Bronchial epithelial cell (primary cell): ENCODE results near the gene ITPR2. TPM values are rescaled to one million over a fixed set of nuclear protein-coding genes. Genes with fewer than 3 reads are reported as not detected.

ENCODE experiments used
- DNase-seq: peaks from one replicate; pipeline ENCODE4 v3.0.0-alpha.2; 2010; ENCODE audit warnings: low read depth
- FAIRE-seq: peaks from 2 replicates; lab custom pipeline; 2011; peaks lifted over from hg19 to GRCh38; lab: Jason Lieb, UNC
- H3K27me3 ChIP-seq: 2 replicates; pipeline ENCODE4 v1.5.1; 2011; ENCODE audit warnings: low read length; ENCODE audit not compliant: control insufficient read depth, insufficient read depth
- H3K36me3 ChIP-seq: 2 replicates; pipeline ENCODE4 v1.5.1; 2011; ENCODE audit warnings: low read length; ENCODE audit not compliant: control insufficient read depth, insufficient read depth
- H3K4me3 ChIP-seq: 2 replicates; pipeline ENCODE4 v1.5.1; 2011; ENCODE audit warnings: mild to moderate bottlenecking, low read depth, low read length, control low read depth
- total RNA-seq: library from RNA; depleted of rRNA; stranded (reverse); fragments of >200 nt; gene quantifications from 2 replicates; pipeline ENCODE4 v1.2.1, GENCODE V29; 2014
- TF ChIP-seq, protein P1 (sequence below): IDR thresholded peaks from 2 replicates; pipeline ENCODE4 v1.5.1; 2011; ENCODE audit warnings: mild to moderate bottlenecking, moderate library complexity, low read length, control low read depth, inconsistent platforms; ENCODE audit not compliant: insufficient read depth, severe bottlenecking

Gene ITPR2
- total RNA-seq, 1 donor from 2014 or later: 5.8 TPM

GRCh38 chr12:26422839-26423398 lies 410.1 kb downstream of the ITPR2 start:
- Histone ChIP-seq H3K27me3 (no peaks in the 10 kb centered on the region), H3K4me3 (no peak overlapping the region), H3K36me3 (no peaks in the 10 kb centered on the region)
- DNase-seq: no peak
- TF ChIP-seq, protein P1, sequence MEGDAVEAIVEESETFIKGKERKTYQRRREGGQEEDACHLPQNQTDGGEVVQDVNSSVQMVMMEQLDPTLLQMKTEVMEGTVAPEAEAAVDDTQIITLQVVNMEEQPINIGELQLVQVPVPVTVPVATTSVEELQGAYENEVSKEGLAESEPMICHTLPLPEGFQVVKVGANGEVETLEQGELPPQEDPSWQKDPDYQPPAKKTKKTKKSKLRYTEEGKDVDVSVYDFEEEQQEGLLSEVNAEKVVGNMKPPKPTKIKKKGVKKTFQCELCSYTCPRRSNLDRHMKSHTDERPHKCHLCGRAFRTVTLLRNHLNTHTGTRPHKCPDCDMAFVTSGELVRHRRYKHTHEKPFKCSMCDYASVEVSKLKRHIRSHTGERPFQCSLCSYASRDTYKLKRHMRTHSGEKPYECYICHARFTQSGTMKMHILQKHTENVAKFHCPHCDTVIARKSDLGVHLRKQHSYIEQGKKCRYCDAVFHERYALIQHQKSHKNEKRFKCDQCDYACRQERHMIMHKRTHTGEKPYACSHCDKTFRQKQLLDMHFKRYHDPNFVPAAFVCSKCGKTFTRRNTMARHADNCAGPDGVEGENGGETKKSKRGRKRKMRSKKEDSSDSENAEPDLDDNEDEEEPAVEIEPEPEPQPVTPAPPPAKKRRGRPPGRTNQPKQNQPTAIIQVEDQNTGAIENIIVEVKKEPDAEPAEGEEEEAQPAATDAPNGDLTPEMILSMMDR: no peak
- no peak for FAIRE-seq

DNA sequence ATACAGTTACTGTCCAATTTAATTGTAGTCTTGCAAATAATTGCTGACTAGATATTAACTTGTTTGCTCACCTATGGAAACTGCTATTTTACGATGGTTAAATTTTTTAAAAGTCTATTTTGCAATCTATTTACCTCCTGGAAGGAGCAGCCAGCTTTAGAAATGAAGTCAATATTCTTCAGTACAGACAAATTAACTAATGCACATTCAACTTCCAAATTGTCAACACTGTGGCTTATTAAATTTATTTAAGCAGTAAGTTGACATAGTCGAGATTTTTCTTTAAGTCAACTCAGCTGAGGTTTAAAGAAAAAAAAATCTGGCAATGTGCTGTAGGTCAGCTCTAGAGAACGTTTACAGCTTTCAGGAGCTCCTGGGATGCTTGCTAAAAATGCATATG lies 416.4 kb downstream of the ITPR2 start:
- FAIRE-seq (no peak), DNase-seq (no peak)
- Histone ChIP-seq H3K36me3 (no peaks in the 10 kb centered on the region), H3K4me3 (no peak overlapping the region), H3K27me3 (no peaks in the 10 kb centered on the region)
- TF ChIP-seq, protein P1: no peak

DNA sequence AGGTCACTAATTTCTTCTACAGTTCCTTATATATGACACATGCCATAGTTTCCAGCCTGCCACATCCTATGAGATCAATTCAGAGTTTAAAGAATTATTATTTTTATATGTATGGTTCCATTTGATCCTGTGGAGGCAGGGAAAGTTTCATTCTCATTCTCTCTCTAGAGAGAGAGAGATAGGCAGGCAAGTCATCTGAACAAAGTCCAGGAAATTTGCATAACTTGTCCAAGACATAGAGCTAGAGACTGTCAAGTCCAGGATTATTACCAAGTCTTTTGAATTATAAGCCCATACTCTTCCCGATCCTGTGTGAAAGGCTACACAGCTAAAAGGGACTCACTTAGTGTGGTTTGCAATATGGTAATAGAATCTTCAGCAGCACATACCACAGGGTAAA lies 422.3 kb downstream of the ITPR2 start:
- DNase-seq (no peak), FAIRE-seq (no peak)
- H3K4me3 ChIP-seq: no peak overlapping the region
- H3K36me3 ChIP-seq: no peaks in the 10 kb centered on the region
- TF ChIP-seq, protein P1: no peak
- no peaks in the 10 kb centered on the region for H3K27me3 ChIP-seq

GRCh38 chr12:26406813-26407212 lies 426.2 kb downstream of the ITPR2 start:
- H3K27me3 ChIP-seq: no peaks in the 10 kb centered on the region
- no peak overlapping the region for H3K4me3 ChIP-seq
- no peak for FAIRE-seq
- H3K36me3 ChIP-seq: no peaks in the 10 kb centered on the region
- TF ChIP-seq, protein P1: no peak
- DNase-seq: no peak

- DNase-seq: no peak
- FAIRE-seq: no peak
- H3K27me3 ChIP-seq: no peaks in the 10 kb centered on the region
- H3K36me3 ChIP-seq: no peaks in the 10 kb centered on the region
- TF ChIP-seq, protein P1: no peak
- H3K4me3 ChIP-seq: no peak overlapping the region
Observed at GRCh38 chr12:26406391-26406790, 426.6 kb downstream of the ITPR2 start.

DNA sequence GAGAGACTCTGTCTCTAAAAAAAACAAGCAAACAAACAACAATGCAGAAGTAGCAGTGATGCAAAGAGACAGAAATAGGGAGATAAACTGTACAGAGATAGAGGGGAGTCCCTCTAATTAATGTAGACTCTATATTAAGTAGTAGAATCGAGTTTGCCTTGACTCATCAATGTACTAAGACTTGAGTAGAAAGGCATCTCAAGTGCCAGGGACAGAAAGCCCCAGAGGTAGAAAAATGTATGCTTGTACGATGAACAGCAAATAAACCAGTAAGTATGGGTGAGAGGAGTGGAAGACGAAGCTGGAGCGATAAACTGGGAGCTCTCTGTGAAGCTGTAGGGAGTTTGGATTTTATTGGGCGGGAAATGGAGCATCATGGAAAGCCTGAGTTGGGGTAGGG lies 429.4 kb downstream of the ITPR2 start:
- TF ChIP-seq, protein P1: no peak
- Histone ChIP-seq H3K4me3 (no peak overlapping the region), H3K36me3 (no peaks in the 10 kb centered on the region), H3K27me3 (no peaks in the 10 kb centered on the region)
- DNase-seq (peak; percentile 8), FAIRE-seq (no peak)
